NOMO-1 treated with dmso at 0.1 percent for 144 hours (cell line): ENCODE measurements around the gene FAM3D.

Experiments
- DNase-seq: peaks from one replicate; lab custom pipeline; 2025; ENCODE audit not compliant: unreplicated experiment; lab: John Stamatoyannopoulos, UW

The FAM3D gene

GRCh38 chr3:58657571-58658141, 8.9 kb downstream of the FAM3D start:
- no peak for DNase-seq

- no peak for DNase-seq
These were observed 9.5 kb downstream of the FAM3D start for GRCh38 chr3:58657036-58657520.

DNA sequence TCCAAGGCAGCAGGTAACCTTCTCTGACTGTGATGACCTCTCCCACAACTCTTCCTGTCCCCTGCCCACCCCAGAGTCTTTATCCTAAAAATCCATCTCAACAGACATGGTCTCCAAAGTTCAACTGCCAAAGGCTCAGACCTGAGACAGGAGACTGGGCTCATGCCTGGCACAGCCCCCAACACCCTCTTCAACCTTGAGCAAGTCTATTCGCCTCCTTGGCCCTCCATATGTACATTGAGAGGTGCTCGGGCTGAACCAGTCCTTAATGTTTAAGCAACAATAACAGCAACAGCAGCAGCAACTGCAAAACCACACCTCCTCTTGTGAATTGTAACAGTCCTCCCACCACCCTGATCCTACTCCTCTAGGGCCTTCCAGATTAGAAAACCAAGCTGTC, 9.9 kb downstream of the FAM3D start:
- no peak for DNase-seq

DNA sequence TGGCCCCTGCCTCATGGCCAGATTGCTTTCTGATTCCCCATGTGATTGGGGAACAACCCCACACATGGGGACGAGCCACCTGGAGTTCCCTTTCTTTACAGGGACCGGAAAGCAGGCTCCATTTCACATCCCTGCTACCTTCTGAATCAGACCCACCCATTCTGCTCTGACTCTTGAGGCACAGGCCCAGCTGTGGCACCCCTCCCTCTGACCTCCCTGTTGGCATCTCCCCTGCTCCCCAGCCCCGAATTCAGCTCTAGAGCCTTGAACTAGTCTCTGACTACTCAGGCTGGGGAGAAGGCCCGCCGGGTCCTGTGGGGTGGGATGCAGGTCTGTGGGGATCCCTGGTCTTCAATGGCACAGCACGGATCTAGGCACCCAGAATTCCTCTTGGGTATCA, 12.1 kb downstream of the FAM3D start:
- no peak for DNase-seq

- DNase-seq = no peak
These were observed 13.9 kb downstream of the FAM3D start for GRCh38 chr3:58652624-58653023.

DNA sequence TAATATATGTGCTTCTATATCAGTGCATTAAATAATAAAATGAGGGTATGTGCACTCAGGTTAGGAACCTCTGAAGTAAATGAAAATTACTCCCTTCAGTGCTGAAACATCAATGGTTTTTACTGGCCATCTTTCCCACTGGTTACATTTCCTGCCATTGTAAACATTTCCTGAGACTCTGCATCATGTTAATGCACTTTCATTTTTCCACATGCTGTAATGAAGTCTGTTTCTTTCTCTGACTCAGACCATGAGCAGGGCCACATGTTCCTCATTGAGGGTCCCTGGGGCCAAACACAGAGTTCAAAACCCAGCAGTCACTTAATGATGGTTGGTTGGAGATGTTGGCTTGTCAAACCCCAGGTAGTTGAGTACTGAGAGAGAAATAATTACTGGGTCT, 15.3 kb downstream of the FAM3D start:
- no peak for DNase-seq

GRCh38 chr3:58647381-58648141, 19.0 kb downstream of the FAM3D start:
- peak; percentile 4 for DNase-seq

- no peak for DNase-seq
These were observed 20.1 kb downstream of the FAM3D start for GRCh38 chr3:58646503-58646902.

DNA sequence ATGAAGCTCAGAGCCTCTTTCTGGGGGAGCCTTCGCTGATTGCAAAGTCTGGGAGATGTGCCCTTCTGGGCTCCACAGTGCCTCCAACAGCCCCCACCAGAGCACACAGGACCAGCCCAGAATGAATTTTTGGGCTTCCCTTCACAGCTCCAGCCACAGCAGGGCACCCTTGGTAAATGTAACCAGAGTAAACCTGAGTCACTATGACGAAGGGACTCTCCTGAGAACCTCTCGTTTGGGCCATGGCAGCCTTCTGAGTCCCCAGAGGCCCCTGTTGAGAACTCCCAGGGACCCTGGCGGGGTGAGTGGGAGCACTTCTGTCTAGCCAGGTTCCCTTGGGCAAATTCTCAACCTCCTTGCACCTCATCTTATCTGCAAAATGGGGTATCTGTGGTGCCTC, 20.8 kb downstream of the FAM3D start:
- DNase-seq = no peak

DNA sequence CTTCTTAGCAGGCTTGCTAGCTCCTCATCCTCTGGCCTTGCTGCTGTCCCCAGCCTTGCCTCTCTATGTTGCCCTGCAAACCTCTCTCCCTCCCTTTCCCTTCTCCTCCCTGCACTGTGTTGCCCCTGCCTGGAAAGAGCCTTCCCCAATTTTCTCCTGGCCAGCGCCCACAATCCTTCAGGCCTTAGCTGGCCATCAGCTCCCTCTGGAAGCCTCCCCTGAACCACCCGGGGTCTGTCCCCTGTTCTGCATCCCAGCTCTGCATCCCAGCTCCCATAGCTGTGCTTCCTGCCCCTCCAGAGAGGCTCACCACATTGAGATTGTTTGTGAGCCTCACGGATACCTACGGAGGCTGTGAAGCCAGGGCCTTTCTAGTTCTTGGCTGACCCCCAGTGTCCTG, 23.7 kb downstream of the FAM3D start:
- DNase-seq = no peak

DNA sequence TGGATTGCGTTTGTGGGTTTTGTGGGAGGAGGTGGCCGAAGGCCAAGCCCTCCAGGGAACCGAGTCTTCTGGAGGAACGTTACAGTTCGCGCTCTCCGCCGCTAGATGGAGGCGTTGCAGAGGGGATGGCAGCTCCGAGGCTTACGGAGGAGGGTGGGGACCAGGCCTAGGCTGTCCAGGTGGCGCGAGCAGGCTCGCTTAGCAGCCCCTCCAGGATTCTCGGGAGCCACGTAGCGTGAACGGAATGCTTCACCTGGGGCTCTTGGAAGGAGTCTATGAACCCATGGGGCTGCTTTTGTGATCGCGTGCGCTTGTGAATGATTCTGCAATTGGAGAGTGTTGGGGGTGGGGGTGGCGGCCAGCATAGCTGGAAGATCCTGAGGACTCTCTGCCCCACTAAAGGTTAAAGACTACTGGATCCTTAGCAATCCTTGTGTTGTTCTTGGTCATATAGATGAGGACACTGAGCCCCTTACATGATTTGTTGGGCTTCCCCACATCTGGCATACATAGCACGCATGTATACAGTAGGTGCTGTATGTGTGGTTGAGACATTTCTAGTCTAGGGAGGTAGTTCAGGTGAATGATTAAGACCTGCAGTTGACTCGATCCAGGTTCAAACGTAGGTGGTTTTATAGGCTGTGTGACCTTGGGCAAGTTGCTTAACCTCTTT, 25.7 kb downstream of the FAM3D start:
- peak; percentile 38 for DNase-seq

- no peak for DNase-seq
These were observed 26.7 kb downstream of the FAM3D start for GRCh38 chr3:58639842-58640241.

DNA sequence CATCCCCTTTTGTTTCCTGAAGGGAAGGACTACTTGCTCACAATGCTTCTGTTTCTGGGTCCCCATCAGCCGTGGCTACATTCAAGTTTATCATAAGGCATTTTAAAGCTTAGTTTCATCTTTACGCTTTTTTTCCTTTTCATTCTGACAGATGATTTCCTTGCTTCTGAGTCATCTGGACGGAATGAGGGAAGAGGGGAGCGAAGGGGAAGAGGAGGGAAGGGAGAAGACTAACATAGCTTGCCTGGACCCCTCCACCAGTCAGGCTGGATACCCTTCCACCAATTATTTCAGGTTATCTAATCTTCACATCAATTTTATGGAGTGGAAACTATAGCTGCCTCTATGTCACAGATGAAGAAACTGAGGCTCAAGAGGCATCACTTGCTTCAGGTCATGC, 27.6 kb downstream of the FAM3D start:
- no peak for DNase-seq

- no peak for DNase-seq
These were observed 28.0 kb downstream of the FAM3D start for GRCh38 chr3:58638591-58638990.

DNA sequence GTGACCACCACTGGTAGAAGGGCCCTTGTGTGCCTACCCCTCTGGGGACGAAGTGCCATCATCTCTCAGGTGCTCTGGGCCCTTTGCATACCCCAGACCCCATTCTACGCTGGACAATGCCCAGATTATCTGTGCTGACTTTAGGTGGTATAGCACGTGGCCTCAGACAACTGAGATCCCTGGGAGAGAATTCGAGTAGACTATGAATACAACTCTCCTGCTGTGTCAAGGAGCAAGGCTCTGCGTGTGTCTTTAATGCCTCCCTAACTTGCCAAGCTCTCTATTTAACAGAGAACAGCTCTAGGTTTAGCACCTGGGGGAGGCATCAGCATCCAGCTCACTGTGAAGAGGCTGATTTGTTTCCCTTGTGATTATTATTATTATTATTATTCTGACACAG, 29.1 kb downstream of the FAM3D start:
- no peak for DNase-seq

DNA sequence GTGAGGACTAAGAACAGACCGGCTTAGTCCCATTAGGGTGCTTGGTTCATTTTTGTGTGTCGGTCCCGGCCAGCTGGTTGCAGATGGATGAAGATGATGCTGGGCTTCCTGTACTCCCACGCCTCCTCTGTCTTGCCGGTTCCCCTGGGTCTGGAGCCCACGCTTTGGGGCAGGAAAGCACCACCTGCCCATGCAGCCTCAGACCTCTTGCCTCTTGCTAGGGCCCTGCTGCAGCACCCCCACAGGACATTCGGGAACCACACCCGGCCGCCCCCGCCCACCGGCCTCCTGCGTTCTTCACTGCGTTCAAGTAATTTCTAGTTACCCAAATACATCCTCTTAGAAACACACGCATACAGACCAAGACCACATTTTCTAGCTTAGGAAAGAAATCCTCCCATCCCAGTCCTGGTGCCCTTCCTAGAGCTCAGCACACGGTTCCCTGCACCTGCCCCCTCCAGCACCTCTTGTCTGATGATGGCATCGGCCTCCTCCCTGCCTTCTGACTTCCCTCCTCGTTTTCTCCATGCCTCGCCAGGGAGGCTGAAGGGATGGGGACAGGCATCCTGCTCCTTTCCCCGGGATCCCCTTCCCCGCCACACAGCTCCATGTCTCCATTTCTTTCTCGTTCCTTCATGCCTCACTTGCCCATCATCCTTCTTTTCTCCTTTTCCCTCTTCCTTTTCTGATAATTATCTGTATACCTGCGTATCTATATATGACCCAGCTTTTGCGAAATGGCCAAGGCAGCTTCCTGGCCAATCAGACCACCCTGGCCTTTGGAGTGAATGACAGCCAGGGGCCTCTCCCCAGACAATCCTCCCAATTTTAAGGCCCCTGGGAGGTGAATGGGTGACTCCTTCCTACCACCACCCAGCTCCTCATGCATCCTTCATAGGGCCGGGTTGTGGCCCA, 30.9 kb downstream of the FAM3D start:
- DNase-seq = no peak

DNA sequence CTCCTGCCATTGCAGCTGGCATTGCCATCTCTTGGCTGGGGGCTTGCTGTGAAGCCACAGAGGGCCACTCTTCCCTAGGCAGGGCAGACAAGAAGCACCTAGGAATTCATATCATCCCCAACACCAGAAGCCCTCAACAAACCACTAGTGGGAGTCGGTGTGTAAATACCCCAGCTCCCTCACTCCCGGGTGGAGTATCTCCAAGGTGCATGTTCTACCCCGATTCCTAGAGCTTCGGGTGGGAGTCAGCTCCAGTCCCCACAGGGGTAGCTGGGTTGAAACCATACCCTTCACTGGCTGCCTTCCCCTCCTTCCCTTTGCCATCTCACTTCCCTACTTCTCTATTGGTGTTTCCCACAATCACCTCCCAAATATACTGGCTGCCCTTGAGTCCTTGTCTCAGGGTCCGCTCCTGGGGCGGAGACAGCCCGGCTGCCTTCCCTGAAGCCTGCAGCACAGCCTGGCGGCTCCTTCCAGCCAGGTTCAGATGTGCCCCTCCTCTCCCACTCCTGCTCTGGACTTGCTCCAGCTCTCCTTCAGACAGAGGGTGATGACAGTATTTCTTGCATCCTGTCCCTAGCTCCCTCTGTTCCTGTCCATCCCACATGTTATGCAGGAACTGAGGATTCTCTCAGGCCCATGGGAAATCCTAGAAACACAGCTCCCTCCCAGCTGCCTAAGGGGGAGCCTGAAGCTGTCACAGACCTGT, 33.3 kb downstream of the FAM3D start:
- no peak for DNase-seq

GRCh38 chr3:58631742-58632141, 34.8 kb downstream of the FAM3D start:
- no peak for DNase-seq

- no peak for DNase-seq
These were observed 35.9 kb downstream of the FAM3D start for GRCh38 chr3:58630710-58631092.

- DNase-seq = peak; percentile 29
These were observed 36.4 kb downstream of the FAM3D start for GRCh38 chr3:58630076-58630709.
